HFF-Myc (cell line): ENCODE measurements around the gene ANAPC5.

Experiments
- DNase-seq: peaks from one replicate; pipeline ENCODE4 v3.0.0-alpha.2; 2011; ENCODE audit warnings: low read depth; ENCODE audit errors: extremely low read depth
- H3K4me3 ChIP-seq: replicated peaks from 2 replicates; pipeline ENCODE4 v1.5.1; 2011; ENCODE audit warnings: low read depth, mild to moderate bottlenecking, control low read depth, low read length
- TF ChIP-seq, protein P1 (sequence below): IDR thresholded peaks from 2 replicates; pipeline ENCODE4 v1.5.1; 2012; ENCODE audit warnings: mild to moderate bottlenecking, low read depth, low read length, control low read depth; ENCODE audit errors: missing control alignments

ANAPC5 gene

GRCh38 chr12:121330692-121331091, 21.5 kb downstream of the ANAPC5 start:
- TF ChIP-seq, protein P1, sequence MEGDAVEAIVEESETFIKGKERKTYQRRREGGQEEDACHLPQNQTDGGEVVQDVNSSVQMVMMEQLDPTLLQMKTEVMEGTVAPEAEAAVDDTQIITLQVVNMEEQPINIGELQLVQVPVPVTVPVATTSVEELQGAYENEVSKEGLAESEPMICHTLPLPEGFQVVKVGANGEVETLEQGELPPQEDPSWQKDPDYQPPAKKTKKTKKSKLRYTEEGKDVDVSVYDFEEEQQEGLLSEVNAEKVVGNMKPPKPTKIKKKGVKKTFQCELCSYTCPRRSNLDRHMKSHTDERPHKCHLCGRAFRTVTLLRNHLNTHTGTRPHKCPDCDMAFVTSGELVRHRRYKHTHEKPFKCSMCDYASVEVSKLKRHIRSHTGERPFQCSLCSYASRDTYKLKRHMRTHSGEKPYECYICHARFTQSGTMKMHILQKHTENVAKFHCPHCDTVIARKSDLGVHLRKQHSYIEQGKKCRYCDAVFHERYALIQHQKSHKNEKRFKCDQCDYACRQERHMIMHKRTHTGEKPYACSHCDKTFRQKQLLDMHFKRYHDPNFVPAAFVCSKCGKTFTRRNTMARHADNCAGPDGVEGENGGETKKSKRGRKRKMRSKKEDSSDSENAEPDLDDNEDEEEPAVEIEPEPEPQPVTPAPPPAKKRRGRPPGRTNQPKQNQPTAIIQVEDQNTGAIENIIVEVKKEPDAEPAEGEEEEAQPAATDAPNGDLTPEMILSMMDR, result no peak
- no peak for DNase-seq
- no peak overlapping the region for H3K4me3 ChIP-seq

GRCh38 chr12:121330195-121330594, 22.0 kb downstream of the ANAPC5 start:
- TF ChIP-seq, protein P1, result no peak
- no peak for DNase-seq
- no peak overlapping the region for H3K4me3 ChIP-seq

DNA sequence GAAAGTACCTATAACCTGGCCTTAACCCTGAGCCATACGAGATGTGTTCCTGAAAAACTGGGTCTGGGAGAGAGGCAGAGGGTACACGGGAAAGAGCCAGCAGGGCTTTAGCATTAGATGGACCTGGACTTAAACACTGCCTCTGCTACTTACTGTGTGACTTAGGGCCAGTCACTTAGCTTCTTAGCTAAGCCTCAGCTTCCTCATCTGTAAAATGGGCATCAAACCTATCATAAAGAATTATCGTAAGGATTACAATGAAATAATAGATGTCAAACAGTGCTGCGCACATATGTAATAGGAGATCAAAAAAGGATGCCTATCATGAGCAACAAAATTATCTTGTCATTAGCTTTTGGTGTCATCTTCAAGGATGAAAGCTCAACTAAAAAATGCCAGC, 23.6 kb downstream of the ANAPC5 start:
- H3K4me3 ChIP-seq, result no peak overlapping the region
- DNase-seq, result no peak
- TF ChIP-seq, protein P1, result no peak

GRCh38 chr12:121326996-121327674, 25.1 kb downstream of the ANAPC5 start:
- TF ChIP-seq, protein P1, result no peak
- H3K4me3 ChIP-seq, result no peak overlapping the region
- no peak for DNase-seq

- H3K4me3 ChIP-seq, result no peak overlapping the region
- no peak for DNase-seq
- TF ChIP-seq, protein P1, result no peak
These were observed 26.3 kb downstream of the ANAPC5 start for GRCh38 chr12:121325922-121326396.

- TF ChIP-seq, protein P1, result no peak
- no peak for DNase-seq
- H3K4me3 ChIP-seq, result no peak overlapping the region
These were observed 28.3 kb downstream of the ANAPC5 start for GRCh38 chr12:121323908-121324307.

DNA sequence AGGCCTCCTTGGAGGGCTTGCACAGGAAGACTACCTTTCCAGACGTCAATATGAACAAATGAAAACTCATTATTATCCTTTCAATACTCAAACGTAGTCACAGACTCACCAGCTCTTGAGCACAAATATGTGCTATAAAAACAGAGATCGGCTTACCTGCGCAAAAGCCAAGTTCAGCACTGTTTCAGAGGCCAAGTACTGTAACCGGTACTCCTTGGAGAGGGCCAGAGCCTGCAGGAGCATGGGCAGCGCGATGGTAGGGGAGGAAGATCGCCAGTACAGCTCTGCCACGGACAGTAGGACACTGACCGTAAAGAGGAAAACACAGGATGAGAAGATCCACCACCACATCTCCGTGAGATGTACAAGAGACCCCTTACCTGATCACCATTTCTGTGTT, 34.1 kb downstream of the ANAPC5 start:
- TF ChIP-seq, protein P1, result no peak
- H3K4me3 ChIP-seq, result no peak overlapping the region
- no peak for DNase-seq
